CD14-positive monocyte (primary cell): ENCODE data around the gene HIVEP3. TPM values are rescaled to one million over a fixed set of nuclear protein-coding genes. Genes with fewer than 3 reads are reported as not detected.
A peak's percentile ranks its signal among the peaks of the same experiment; 100 is the strongest.

Experiments used
- DNase-seq, 3 donors: peaks; one replicate each; pipeline ENCODE4 v3.0.0-alpha.2; 2011 to 2022
- H2AFZ ChIP-seq: 2 replicates; pipeline ENCODE4 v1.6.0; 2012; ENCODE audit warnings: mild to moderate bottlenecking, low read depth, low read length, inconsistent platforms; ENCODE audit not compliant: insufficient read depth, poor library complexity, severe bottlenecking
- H3K27ac ChIP-seq, 2 donors: 1 replicate in 1 of 2; 2 replicates in 1 of 2; pipeline ENCODE4 v1.5.1; 2012 to 2013; ENCODE audit warnings: low read length in 2 of 2, control low read depth in 1 of 2, inconsistent platforms in 1 of 2, low read depth in 1 of 2, mild to moderate bottlenecking in 1 of 2
- H3K27me3 ChIP-seq, 2 donors: one replicate each; pipeline versions ENCODE4 v1.6.0 to v1.6.1; 2011 to 2013; ENCODE audit warnings: low read length in 2 of 2; ENCODE audit not compliant: control insufficient read depth in 2 of 2, insufficient read depth in 2 of 2
- H3K36me3 ChIP-seq, 2 donors: replicated peaks in 1 of 2; 1 replicate in 1 of 2; 2 replicates in 1 of 2; pipeline versions ENCODE4 v1.5.1 to v1.6.1; 2012 to 2013; ENCODE audit warnings: low read length in 2 of 2, control low read depth in 1 of 2, inconsistent platforms in 1 of 2, mild to moderate bottlenecking in 1 of 2; ENCODE audit not compliant: insufficient read depth in 2 of 2, control insufficient read depth in 1 of 2
- H3K4me1 ChIP-seq, 2 donors: 1 replicate in 1 of 2; 2 replicates in 1 of 2; pipeline versions ENCODE4 v1.5.1 to v1.6.1; 2012 to 2013; ENCODE audit warnings: low read length in 2 of 2, control low read depth in 1 of 2, inconsistent platforms in 1 of 2, mild to moderate bottlenecking in 1 of 2, moderate library complexity in 1 of 2; ENCODE audit not compliant: insufficient read depth in 2 of 2, control insufficient read depth in 1 of 2
- H3K4me2 ChIP-seq: replicated peaks from 2 replicates; pipeline ENCODE3; 2012; ENCODE audit warnings: low read length, moderate library complexity, mild to moderate bottlenecking; ENCODE audit not compliant: poor library complexity, severe bottlenecking; ENCODE audit errors: extremely low read depth
- H3K4me3 ChIP-seq, 3 experiments: fragments of 200-600 bp in 1 of 3; sonication (generic) in 1 of 3; replicated peaks in 1 of 3; 1 replicate in 2 of 3; 2 replicates in 1 of 3; pipeline ENCODE4 v1.5.1; 2011 to 2013; ENCODE audit warnings: low read length in 3 of 3, mild to moderate bottlenecking in 3 of 3, control low read depth in 2 of 3, low read depth in 2 of 3, inconsistent platforms in 1 of 3, moderate library complexity in 1 of 3
- H3K79me2 ChIP-seq: 2 replicates; pipeline ENCODE4 v1.6.0; 2012; ENCODE audit warnings: mild to moderate bottlenecking, control low read depth, inconsistent platforms, low read length, moderate library complexity; ENCODE audit not compliant: insufficient read depth
- H3K9ac ChIP-seq: 2 replicates; pipeline ENCODE4 v1.6.0; 2017; ENCODE audit warnings: low read length, mild to moderate bottlenecking; ENCODE audit not compliant: insufficient read depth, poor library complexity, severe bottlenecking
- H3K9me3 ChIP-seq, 2 donors: replicated peaks in 1 of 2; 1 replicate in 1 of 2; 2 replicates in 1 of 2; pipeline versions ENCODE4 v1.5.1 to v1.6.1; 2012 to 2013; ENCODE audit warnings: low read length in 2 of 2, control low read depth in 1 of 2; ENCODE audit not compliant: control insufficient read depth in 1 of 2, insufficient read depth in 1 of 2
- H4K20me1 ChIP-seq: 2 replicates; pipeline ENCODE4 v1.6.0; 2012; ENCODE audit warnings: mild to moderate bottlenecking, low read length, control low read depth, moderate library complexity; ENCODE audit not compliant: insufficient read depth
- H3K27ac Mint-ChIP-seq, 7 donors: one replicate each; pipeline ENCODE4 v1.8.0; 2020; ENCODE audit warnings: mild to moderate bottlenecking in 7 of 7, mixed read lengths in 7 of 7, moderate library complexity in 6 of 7, inconsistent platforms in 2 of 7
- H3K27me3 Mint-ChIP-seq, 3 donors: one replicate each; pipeline ENCODE4 v1.8.0; 2021 to 2022; ENCODE audit warnings: low read depth in 3 of 3, mild to moderate bottlenecking in 3 of 3, mixed read lengths in 3 of 3, moderate library complexity in 3 of 3, inconsistent platforms in 1 of 3
- H3K36me3 Mint-ChIP-seq, 2 donors: one replicate each; pipeline ENCODE4 v1.8.0; 2020; ENCODE audit warnings: mixed read lengths in 2 of 2, inconsistent platforms in 1 of 2, mild to moderate bottlenecking in 1 of 2
- H3K4me1 Mint-ChIP-seq: one replicate; pipeline ENCODE4 v1.8.0; 2020; ENCODE audit warnings: mild to moderate bottlenecking, mixed read lengths
- H3K4me3 Mint-ChIP-seq, 2 donors: one replicate each; pipeline ENCODE4 v1.8.0; 2020; ENCODE audit warnings: mild to moderate bottlenecking in 2 of 2, mixed read lengths in 2 of 2, moderate library complexity in 1 of 2
- H3K9me3 Mint-ChIP-seq, 7 donors: one replicate each; pipeline ENCODE4 v1.8.0; 2020 to 2022; ENCODE audit warnings: mixed read lengths in 7 of 7, mild to moderate bottlenecking in 6 of 7, moderate library complexity in 6 of 7, inconsistent platforms in 2 of 7
- WGBS: methylation state at CpG from one replicate; pipeline ENCODE4 v1.1.5; 2013; ENCODE audit warnings: missing lambda C conversion rate; ENCODE audit not compliant: insufficient coverage; 5-methylcytosine and 5-hydroxymethylcytosine counted together
- intact Hi-C, 2 donors: fragments of 100-400 bp; cut with micrococcal nuclease; formaldehyde crosslinking; loops; one replicate each; pipeline versions ENCODE4 v1.15.0 to v1.15.1; 2023
- polyA plus RNA-seq, 3 donors: library from polyadenylated mRNA; depleted of rRNA in 1 of 3; unstranded in 2 of 3; stranded (reverse) in 1 of 3; fragments of 300-500 nt in 2 of 3; fragments of >200 nt in 1 of 3; fragmentation: Illumina TruSeq in 2 of 3; gene quantifications; 1 replicate in 2 of 3; 2 replicates in 1 of 3; pipeline ENCODE4 v1.2.3, GENCODE V29; 2012 to 2021
- TF ChIP-seq, protein P1 (sequence below): fragments of 200-600 bp; IDR thresholded peaks from one replicate; pipeline ENCODE4 v1.8.0; 2022; ENCODE audit warnings: antibody characterized with exemption, mild to moderate bottlenecking

The HIVEP3 gene
- polyA plus RNA-seq, 3 donors, result 1.2 to 3.7 (median 1.8) TPM

DNA sequence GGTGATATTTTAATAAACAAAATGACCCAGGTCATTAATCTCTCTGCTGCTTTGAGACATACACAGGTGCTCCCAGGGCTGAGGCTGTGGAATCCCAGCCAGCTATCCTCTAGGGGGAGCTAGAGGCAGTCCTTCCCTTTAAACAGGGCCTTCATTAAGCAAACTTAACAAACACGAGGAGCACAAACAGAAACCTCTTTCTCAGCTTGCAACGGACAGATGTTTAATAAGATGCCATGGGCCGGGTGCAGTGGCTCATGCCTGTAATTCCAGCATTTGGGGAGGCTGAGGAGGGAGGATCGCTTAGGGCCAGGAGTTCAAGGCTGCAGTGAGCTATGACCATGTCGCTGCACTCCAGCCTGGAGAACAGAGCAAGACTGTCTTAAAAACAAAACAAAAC, 106.7 kb downstream of the HIVEP3 start:
- Histone ChIP-seq H3K4me1 (peaks cover 29 to 34% of the 10 kb centered on the region in 2 donors), H3K4me3 (no peak overlapping the region), H3K9me3 (no peaks in the 10 kb centered on the region), H3K27me3 (no peaks in the 10 kb centered on the region), H4K20me1 (no peaks in the 10 kb centered on the region), H3K4me2 (no peak overlapping the region), H3K9ac (no peak overlapping the region), H3K36me3 (no peaks in the 10 kb centered on the region), H3K79me2 (no peaks in the 10 kb centered on the region), H3K27ac (peak overlapping the region in 1 of 2 donors; percentile 64), H2AFZ (no peak overlapping the region)
- DNase-seq, result peak; percentile 54 to 69 (median 66)
- peak overlapping the region in 5 of 7 donors; percentile 19 to 96 (median 87) for H3K27ac Mint-ChIP-seq
- intact Hi-C loops, result loop anchor here (10.0 kb wide), 1 partner anchor 237 kb away; no protein-coding TSS in a partner anchor
- TF ChIP-seq, protein P1, sequence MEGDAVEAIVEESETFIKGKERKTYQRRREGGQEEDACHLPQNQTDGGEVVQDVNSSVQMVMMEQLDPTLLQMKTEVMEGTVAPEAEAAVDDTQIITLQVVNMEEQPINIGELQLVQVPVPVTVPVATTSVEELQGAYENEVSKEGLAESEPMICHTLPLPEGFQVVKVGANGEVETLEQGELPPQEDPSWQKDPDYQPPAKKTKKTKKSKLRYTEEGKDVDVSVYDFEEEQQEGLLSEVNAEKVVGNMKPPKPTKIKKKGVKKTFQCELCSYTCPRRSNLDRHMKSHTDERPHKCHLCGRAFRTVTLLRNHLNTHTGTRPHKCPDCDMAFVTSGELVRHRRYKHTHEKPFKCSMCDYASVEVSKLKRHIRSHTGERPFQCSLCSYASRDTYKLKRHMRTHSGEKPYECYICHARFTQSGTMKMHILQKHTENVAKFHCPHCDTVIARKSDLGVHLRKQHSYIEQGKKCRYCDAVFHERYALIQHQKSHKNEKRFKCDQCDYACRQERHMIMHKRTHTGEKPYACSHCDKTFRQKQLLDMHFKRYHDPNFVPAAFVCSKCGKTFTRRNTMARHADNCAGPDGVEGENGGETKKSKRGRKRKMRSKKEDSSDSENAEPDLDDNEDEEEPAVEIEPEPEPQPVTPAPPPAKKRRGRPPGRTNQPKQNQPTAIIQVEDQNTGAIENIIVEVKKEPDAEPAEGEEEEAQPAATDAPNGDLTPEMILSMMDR, result peak; percentile 92
- H3K4me3 Mint-ChIP-seq, result peak overlapping the region in 1 of 2 donors; percentile 26
- H3K4me1 Mint-ChIP-seq, result peaks cover 35% of the 10 kb centered on the region
- no CpG with 5 or more reads among the region's 5 CpGs for WGBS
- H3K36me3 Mint-ChIP-seq, result no peaks in the 10 kb centered on the region
- no peaks in the 10 kb centered on the region for H3K9me3 Mint-ChIP-seq
- peaks cover 0 to 3% (median 2%) of the 10 kb centered on the region in 3 donors for H3K27me3 Mint-ChIP-seq

DNA sequence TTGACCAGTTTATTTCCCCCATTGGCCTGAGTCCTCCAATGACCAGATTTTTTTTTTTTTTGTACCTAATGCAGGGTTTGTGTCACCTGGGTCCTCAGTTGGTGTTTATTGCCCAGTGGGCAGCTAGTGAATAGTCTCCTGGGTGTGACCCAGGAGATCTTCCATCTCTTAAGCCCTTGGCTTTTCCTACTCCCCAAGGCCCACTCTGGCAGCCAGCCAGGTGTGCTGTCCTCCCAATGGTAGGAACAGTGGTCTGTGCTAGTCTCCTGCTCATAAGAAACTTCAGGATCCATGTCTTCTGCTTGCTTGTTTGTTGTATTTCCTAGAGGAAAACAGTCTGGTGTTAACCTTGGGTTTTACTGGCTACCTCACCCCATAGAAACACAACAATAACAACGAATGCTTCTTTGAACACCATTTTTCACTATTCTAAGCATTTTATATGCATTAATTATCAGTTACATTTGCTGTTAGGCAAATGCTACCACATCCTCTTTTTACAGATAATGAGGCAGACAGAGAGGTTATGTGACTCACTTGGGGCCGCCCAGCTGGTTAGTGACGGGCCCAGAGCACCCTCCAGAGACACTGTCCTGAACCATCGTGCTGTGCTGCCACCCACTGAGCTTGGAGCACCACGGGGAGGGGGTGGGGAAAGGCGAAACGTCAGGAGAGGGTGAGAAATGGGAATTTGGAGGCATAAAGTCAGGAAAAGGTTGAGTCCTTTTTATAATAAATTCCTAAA, 107.5 kb downstream of the HIVEP3 start:
- no peaks in the 10 kb centered on the region for H3K9me3 Mint-ChIP-seq
- peaks cover 41% of the 10 kb centered on the region for H3K4me1 Mint-ChIP-seq
- no peaks in the 10 kb centered on the region for H3K36me3 ChIP-seq
- H3K27me3 ChIP-seq, result no peaks in the 10 kb centered on the region
- TF ChIP-seq, protein P1, result no peak
- no peak overlapping the region for H3K9ac ChIP-seq
- H3K27ac Mint-ChIP-seq, result peak overlapping the region; percentile 82 to 96 (median 87)
- peak overlapping the region in 1 of 2 donors; percentile 64 for H3K27ac ChIP-seq
- H3K4me3 Mint-ChIP-seq, result peak overlapping the region; percentile 11 to 32
- 4% methylated on average over 3 of the region's 7 CpGs for WGBS
- no peaks in the 10 kb centered on the region for H4K20me1 ChIP-seq
- H3K4me2 ChIP-seq, result peak overlapping the region; percentile 18
- H3K4me3 ChIP-seq, result peak overlapping the region in 1 of 3 experiments; percentile 4
- H3K4me1 ChIP-seq, result peaks cover 29 to 42% of the 10 kb centered on the region in 2 donors
- peaks cover 0 to 3% (median 2%) of the 10 kb centered on the region in 3 donors for H3K27me3 Mint-ChIP-seq
- no peaks in the 10 kb centered on the region for H3K36me3 Mint-ChIP-seq
- intact Hi-C loops, result loop anchor here (10.0 kb wide), 1 partner anchor 236 kb away; no protein-coding TSS in a partner anchor
- H3K9me3 ChIP-seq, result no peaks in the 10 kb centered on the region
- H3K79me2 ChIP-seq, result no peaks in the 10 kb centered on the region
- H2AFZ ChIP-seq, result no peak overlapping the region
- DNase-seq, result peak; percentile 81 to 90 (median 88)
